Upper lobe of left lung (tissue), 4 donors: ENCODE data around the gene ANGEL2.

ENCODE experiments used
- CTCF ChIP-seq, 6 experiments: fragments of 450-650 bp in 4 of 6; fragments of 200-600 bp in 2 of 6; sonication (generic) in 2 of 6; IDR thresholded peaks; one replicate each; pipeline ENCODE4 v1.5.1; 2016 to 2019; ENCODE audit warnings: antibody characterized with exemption in 6 of 6
- POLR2A ChIP-seq, 4 donors: fragments of 450-650 bp; IDR thresholded peaks; one replicate each; pipeline ENCODE4 v1.5.1; 2016 to 2017; ENCODE audit warnings: antibody characterized with exemption in 4 of 4, mild to moderate bottlenecking in 2 of 4

- TF ChIP-seq CTCF (IDR thresholded peaks at IDR 0.05) (no peak), POLR2A (IDR thresholded peaks at IDR 0.05) (no peak)
These were observed 65.2 kb downstream of the ANGEL2 start, which contains the start of gene VASH2 for GRCh38 chr1:212950243-212951125.
